GM12875 (cell line): Measurements from ENCODE around the gene SLC12A7.

Experiments
- H3K4me3 ChIP-seq: one replicate; pipeline ENCODE4 v1.5.1; 2011; ENCODE audit warnings: low read depth, low read length, control low read depth
- TF ChIP-seq, protein P1 (sequence below): IDR thresholded peaks from 2 replicates; pipeline ENCODE4 v1.5.1; 2011; ENCODE audit warnings: low read depth, mild to moderate bottlenecking, control low read depth, inconsistent platforms, low read length, moderate library complexity, borderline replicate concordance; ENCODE audit not compliant: insufficient read depth

The SLC12A7 gene

DNA sequence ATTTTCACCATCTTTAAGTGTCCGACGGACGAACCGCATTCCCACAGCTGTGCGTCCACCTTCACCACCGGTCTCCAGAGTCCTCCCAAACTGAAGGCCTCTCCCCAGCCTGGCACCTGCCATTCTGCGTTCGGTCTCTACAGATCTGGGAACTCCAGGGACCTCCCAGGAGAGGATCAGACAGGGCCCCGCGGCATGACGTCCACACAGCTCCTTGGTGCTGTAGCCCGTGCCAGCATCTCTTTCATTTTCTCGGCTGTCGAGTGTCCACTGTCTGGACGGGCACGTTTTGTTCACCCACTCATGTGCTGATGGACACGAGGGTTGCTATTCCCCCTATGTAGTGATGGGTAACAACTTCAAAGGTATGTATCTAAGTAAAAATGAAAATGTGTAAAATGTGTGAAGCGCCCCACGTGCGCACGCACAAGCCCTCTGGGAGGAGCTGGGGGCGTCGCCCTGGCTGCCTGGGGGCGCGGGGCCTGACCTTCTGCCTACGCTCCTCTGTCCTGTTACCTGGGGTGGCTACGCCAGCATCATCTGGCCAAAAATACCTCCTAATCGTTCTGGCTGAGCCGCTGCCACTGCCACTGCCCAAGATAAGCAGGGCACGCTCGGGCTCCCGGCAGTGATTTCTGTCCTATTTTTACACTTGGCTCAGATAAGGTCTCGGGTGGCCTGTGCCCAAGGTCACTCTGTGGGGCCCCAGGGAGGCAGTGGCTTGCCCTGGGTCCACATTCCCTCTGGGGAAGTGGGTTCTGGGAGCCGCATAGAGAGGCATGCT lies 10.8 kb upstream of the SLC12A7 start:
- H3K4me3 ChIP-seq: no peak overlapping the region
- TF ChIP-seq, protein P1, sequence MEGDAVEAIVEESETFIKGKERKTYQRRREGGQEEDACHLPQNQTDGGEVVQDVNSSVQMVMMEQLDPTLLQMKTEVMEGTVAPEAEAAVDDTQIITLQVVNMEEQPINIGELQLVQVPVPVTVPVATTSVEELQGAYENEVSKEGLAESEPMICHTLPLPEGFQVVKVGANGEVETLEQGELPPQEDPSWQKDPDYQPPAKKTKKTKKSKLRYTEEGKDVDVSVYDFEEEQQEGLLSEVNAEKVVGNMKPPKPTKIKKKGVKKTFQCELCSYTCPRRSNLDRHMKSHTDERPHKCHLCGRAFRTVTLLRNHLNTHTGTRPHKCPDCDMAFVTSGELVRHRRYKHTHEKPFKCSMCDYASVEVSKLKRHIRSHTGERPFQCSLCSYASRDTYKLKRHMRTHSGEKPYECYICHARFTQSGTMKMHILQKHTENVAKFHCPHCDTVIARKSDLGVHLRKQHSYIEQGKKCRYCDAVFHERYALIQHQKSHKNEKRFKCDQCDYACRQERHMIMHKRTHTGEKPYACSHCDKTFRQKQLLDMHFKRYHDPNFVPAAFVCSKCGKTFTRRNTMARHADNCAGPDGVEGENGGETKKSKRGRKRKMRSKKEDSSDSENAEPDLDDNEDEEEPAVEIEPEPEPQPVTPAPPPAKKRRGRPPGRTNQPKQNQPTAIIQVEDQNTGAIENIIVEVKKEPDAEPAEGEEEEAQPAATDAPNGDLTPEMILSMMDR: no peak

DNA sequence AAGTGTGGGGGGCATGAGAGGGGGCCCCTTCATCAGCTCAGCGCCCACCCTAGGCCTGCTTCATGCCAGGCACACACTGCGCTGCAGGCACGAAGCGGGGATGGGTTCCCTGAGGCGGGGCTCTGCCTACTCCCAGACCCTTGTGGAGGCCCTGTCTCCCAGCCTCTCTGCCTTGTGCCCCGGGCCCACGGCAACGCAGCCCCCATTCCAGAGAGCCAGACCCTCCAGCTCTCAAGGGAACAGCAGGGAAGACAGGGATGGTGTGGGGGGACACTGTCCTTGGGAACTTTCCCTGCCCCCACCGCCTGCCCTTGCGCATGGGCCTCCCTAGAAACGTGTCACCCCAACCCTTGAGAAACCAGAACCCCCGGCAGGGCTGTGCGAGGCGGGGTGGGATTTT lies 10.0 kb upstream of the SLC12A7 start:
- H3K4me3 ChIP-seq: no peak overlapping the region
- TF ChIP-seq, protein P1: no peak

DNA sequence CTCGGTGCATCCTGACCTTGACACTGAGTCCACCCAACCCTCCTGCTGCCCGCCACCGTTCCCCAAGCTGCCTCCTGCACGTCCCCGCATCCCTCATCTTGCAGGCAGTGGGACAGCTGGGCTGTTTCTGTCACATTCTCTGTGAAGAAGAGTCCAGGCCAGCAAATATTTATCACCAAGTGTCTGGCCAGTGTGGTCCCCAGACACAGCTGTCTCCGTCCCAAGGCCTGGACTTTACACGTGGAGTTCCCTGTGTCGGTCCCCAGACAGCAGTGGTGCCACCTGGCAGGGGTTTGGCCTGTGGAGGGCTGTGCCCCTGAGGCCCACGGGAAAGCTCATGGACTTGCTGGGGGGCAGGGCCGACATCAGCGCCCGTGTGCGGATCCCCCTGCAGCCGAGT lies 9.2 kb upstream of the SLC12A7 start:
- TF ChIP-seq, protein P1: no peak
- no peak overlapping the region for H3K4me3 ChIP-seq

DNA sequence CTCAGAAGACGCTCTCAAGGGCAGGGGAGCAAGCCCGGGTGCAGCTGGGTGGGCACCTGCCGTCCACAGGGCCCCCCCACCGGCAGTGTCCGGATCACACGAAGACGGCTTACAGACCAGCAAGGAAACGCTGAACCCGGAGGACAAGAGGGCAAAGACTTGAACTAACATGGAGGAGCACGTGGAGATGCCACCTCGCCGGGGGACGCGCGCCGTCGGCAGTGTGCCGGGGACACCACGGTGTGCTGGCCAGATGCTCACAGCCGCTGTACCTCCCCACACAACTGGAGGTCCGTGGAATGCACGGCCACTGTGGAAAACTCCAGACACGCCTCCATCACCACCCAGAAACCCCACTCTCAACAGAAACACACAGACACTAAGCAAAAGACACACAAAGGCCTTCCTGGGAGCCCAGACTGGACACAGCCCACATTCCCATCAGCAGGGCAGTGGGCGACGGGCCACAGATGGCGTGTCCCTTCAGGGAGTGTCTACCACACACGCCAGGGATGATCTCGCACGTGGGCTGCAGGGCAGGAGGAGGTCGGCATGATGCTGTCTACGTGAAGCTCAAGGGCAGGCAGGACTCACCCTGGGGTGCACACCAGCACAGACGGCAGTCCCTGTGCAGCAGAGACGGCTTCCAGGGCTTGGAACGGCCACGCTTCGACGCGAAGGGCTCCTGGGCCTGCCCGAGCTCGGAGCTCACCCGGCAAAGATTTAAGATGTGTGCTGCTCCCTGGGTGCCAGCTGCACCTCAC lies 8.6 kb upstream of the SLC12A7 start:
- TF ChIP-seq, protein P1: no peak
- H3K4me3 ChIP-seq: no peak overlapping the region

DNA sequence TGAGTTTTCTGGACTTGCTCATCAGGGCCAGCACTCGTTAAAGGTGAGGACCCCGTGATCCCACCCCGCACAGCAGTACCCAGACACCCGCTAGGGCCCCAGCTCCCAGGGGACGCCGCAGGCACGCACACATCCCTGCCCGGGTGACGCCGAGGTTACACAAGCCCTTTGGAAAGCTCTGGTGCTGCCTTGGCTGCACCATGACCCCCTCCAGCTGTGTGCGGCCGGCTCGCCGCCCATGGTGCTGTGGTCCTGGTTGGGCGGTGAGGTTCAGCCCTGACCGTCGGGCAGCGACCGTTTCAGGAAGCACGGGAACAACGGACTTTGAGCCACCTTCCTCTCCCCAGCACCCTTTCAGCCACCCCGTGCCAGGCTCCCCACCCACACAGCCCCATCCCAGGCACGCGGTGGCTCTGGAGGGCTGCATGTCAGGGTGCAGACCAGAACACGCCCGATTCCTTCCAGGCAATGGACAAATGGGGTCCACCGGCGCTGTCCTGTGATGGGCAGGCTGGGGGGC lies 7.5 kb upstream of the SLC12A7 start:
- TF ChIP-seq, protein P1: no peak

DNA sequence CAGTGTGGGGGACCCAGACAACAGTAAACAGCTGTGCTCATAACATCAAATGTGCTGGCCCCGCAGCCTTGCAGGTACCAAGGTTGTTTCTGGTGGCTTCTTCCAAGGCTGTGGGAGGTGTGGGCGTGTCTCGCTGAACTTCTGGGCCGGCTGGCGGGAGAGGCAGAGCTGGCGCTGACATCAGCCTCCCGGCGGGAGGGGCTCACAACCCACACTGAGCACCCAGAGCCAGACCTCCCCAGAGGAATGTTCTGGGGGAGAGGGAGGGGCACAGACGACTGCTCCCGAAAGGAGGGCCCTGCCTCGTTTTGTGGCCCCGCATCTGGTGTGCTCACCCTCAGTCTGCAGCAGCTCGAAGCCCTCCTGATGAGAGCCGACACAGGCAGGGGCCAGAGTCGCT lies 6.9 kb upstream of the SLC12A7 start:
- no peak overlapping the region for H3K4me3 ChIP-seq
- TF ChIP-seq, protein P1: no peak

More for the DNA sequence above, 7.5 kb upstream of the SLC12A7 start:
- no peak overlapping the region for H3K4me3 ChIP-seq
